ENCODE data around the gene STAG2. TPM values are rescaled to one million over a fixed set of nuclear protein-coding genes. Genes with fewer than 3 reads are reported as not detected.
"Not testable (repeated sequence)": the region's sequence is repeated elsewhere in the genome, so short reads cannot be mapped to it uniquely, and the experiment has no call there.

Gene STAG2
- total RNA-seq, 1 donor from 2014 or later = 107 TPM

GRCh38 chrX:124045109-124045508 lies 83.6 kb downstream of the STAG2 start:
- no peak for DNase-seq

GRCh38 chrX:124084417-124084816 lies 122.9 kb downstream of the STAG2 start:
- not testable (repeated sequence) for DNase-seq

- DNase-seq = no peak
These were observed 123.6 kb downstream of the STAG2 start for GRCh38 chrX:124085063-124085462.

GRCh38 chrX:124086411-124086810 lies 124.9 kb downstream of the STAG2 start:
- DNase-seq = no peak

DNA sequence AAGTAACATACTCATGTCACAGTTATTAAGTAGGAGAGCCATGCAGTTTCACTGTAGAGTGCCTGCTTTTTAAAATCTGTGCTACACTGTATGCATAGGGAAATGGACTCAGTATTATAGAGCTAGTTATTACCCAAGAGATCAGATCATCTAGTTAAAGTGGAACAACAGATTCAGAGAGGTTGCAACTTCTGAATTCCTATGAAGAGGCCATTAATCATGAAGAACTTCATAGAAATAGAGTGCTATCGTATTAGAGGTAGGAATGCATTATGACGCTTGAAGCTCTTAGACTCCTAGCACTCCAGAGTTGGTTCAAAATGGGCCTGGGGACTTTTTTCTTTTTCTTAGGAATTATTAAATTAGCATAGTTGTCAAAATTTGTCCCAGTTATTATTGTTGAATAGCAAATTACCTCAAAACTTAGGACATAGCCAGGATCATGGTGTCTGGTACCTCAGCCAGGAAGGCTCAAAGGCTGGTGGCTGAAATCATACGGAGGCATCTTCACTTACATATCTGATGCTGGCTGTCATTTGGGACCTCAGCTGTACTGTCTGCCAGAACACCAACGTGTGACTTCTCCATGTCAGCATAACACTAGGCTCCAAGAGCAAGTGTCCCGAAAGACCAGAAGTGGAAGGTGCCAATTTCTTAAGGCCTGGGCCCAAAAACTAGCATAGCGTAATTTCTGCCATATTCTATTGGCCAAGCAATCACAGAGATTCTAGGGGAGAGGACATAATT lies 125.7 kb downstream of the STAG2 start:
- no peak for DNase-seq

GRCh38 chrX:124093222-124093621 lies 131.7 kb downstream of the STAG2 start:
- no peak for DNase-seq

DNA sequence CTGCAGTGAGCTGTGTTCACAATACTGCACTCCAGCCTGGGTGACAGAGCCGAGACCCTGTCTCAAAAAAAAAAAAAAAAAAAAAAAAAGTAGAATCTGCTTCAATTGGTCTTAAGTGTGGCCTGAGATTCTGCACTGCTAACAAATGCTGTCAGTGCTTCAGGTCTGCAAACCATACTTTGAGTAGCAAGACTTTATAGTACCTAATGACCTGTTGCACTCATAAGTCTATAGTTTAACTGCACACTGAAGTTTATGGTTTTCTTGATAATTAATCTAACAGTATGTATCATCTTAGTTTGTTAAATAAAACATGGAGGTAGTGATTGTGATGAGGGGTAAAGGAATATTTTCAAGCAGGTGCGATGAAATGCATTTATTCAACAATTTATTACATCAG lies 135.6 kb downstream of the STAG2 start:
- DNase-seq = no peak

DNA sequence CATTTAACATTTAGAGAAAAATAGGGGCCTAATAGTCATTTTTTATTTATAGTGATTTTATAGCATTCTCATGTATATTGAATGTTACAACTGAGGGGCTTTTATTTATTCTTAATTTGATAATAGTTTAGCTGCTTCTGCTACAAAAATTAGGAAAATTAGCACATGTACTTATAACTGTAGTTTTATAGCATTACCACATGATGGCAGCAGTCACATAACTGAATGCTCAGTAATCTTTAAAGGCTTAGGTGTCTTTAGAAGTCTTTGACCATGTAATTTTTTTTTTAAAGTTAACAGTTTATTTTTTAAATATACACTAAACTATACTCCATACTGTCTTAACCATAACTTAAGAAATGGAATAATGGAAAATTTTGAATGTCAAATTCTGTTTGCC lies 136.6 kb downstream of the STAG2 start:
- DNase-seq = peak; percentile 48

DNA sequence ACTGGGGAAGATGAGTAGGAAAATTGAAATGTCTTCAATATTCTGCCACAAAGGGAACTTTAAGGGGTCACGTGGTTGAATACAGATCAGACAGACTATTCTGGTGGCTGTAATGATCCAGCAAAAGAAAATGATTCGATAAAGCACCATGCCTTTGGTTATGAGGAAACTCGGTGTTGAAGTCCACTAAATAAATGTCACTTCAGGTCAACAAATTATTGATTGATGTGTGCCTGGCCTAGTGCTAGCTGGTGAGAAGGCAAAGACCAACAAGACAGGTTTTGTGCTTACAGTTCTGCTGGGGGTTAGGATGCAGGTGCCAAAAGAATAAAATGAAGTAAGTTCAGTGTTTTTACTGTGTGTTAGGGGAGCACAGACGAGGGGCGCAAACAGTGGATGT lies 142.5 kb downstream of the STAG2 start:
- DNase-seq = no peak

DNA sequence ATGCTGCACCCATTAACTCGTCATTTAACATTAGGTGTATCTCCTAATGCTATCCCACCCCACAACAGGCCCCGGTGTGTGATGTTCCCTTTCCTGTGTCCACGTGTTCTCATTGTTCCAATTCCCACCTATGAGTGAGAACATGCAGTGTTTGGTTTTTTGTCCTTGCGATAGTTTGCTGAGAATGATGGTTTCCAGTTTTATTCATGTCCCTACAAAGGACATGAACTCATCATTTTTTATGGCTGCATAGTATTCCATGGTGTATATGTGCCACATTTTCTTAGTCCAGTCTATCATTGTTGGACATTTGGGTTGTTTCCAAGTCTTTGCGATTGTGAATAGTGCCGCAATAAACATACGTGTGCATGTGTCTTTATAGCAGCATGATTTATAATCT lies 143.0 kb downstream of the STAG2 start:
- DNase-seq = not testable (repeated sequence)

DNA sequence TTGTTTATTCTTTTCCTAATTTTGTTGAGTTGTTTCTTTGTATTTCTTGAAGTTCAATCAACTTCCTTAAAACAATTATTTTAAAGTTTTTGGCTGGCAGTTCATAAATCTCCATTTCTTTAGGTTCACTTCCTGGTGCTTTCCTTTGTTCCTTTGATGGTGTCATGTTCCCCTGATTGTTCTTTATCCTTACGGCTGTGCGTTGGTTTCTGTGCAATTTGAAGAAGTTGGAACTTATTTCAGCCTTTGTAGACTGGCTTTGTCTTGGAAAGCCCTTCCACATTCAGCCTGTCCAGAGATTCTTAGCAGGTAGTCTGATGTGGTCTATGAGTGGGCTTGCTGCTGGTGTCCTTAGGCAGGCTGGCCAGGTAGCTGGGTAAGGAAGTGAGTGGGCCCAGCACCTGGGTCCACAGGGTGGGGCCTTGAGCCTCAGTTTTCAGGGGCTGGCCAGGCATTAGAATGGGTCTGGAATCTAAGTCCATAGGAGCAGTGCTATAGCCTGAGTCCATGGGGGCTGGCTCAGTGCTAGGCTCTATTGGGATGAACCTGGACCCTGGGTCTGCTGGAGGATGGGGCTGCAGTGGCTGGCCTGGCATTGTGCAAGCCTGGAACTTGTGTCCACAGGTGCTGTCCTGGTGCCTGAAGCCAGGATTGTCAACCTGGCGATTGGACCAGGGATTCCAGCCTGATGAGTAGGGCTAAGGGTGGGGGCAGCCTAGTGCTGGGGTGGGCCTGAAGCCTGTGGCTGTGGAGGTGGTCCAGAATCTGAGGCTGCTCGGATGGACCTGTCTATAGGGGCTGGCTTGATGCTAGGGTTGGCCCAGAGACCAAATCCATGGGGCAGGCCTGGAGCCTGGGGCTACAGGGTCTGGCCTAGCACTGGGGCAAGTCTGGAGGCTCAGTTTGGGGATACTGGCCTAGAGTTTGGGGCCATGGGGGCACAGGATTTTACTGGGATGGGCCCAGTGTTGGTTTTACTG lies 152.4 kb downstream of the STAG2 start:
- DNase-seq = peak; percentile 5

DNA sequence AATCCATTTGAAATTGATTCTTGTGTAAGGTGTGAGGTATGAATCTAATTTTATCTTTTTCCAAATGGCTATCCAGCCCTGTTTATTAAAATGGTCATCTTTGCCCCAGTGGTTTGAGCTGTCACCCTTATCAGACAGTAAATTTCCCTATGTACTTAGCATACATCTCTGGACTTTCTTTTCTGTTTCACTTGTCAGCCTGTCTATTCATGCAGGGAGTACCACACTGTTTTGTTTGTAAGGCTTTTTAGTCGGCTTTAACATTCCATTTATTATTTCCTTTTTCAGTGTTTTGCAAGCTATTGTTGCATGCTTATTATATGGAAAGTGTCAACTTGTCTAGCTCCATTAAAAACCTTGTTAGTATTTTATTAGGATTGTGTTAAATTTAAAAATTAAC lies 155.8 kb downstream of the STAG2 start:
- DNase-seq = no peak

GRCh38 chrX:124125471-124125870 lies 164.0 kb downstream of the STAG2 start:
- DNase-seq = no peak

DNA sequence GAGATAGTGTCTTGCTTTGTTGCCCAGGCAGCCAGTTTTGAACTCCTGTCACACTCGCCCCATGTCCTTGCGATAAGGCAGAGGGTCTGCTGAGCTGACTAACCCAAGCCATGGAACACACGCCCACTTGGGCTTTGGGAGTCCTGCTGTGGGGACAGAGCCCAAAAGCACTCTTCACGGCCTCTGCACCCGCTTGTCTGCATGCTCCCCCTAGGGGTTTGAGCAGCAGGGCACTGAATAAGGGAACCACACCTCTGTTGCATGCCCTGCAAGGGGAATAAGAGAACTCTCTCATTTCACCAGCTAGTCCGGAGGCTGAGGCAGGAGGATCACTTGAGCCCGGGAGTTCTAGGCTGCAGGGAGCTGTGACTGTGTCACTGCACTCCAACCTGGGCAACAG lies 166.0 kb downstream of the STAG2 start:
- DNase-seq = no peak

DNA sequence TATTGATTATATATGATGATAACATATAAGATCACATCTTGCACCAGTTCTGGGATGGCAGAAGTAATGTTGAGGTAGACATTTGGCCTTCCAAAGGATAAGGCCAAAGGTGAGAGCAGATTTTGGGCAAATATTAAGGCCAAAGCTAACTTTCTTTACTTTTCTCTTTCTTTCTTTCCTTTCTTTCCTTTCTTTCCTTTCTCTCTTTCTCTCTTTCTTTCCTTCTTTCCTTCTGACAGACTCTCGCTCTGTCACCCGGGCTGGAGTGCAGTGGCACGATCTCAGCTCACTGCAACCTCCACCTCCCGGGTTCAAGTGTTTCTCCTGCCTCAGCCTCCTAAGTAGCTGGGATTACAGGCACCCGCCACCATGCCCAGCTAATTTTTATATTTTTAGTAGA lies 170.9 kb downstream of the STAG2 start:
- not testable (repeated sequence) for DNase-seq

GRCh38 chrX:124145749-124146148 lies 184.2 kb downstream of the STAG2 start:
- DNase-seq = no peak

GRCh38 chrX:124151195-124151594 lies 189.7 kb downstream of the STAG2 start:
- DNase-seq = no peak

Other genes starting within 250 kb of the STAG2 start
- gene THOC2, start 228.7 kb upstream of the STAG2 start, total RNA-seq = 74.5 and 78.5 TPM in 2 replicates
- 41.5 and 50.1 TPM in 2 replicates for gene XIAP, start 101.7 kb upstream of the STAG2 start, total RNA-seq